Esophagus muscularis mucosa (tissue), 4 donors: Measurements from ENCODE around the gene CCDC184. TPM values are rescaled to one million over a fixed set of nuclear protein-coding genes. Genes with fewer than 3 reads are reported as not detected.

Experiments
- DNase-seq: peaks from one replicate; pipeline ENCODE4 v3.0.0-alpha.2; 2017; ENCODE audit errors: extremely low spot score
- H3K27ac ChIP-seq, 4 donors: fragments of 200-600 bp; sonication (generic); replicated peaks in 1 of 4; 1 replicate in 3 of 4; 2 replicates in 1 of 4; pipeline ENCODE4 v1.5.1; 2016 to 2019; ENCODE audit warnings: mild to moderate bottlenecking in 1 of 4
- H3K27me3 ChIP-seq, 4 donors: fragments of 200-600 bp; sonication (generic); one replicate each; pipeline versions ENCODE4 v1.5.1 to v1.6.0; 2016 to 2019
- H3K36me3 ChIP-seq, 4 donors: fragments of 200-600 bp; sonication (generic); one replicate each; pipeline ENCODE4 v1.5.1; 2016 to 2019
- H3K4me1 ChIP-seq, 4 donors: fragments of 200-600 bp; sonication (generic); one replicate each; pipeline ENCODE4 v1.5.1; 2016 to 2019
- H3K4me3 ChIP-seq, 4 donors: fragments of 200-600 bp; sonication (generic); 1 replicate in 2 of 4; 2 replicates in 2 of 4; pipeline ENCODE4 v1.5.1; 2016 to 2019; ENCODE audit warnings: mild to moderate bottlenecking in 4 of 4, moderate library complexity in 1 of 4
- H3K9me3 ChIP-seq, 4 donors: fragments of 200-600 bp; sonication (generic); 1 replicate in 3 of 4; 2 replicates in 1 of 4; pipeline ENCODE4 v1.5.1; 2016 to 2019
- EP300 ChIP-seq: sonication (generic); formaldehyde crosslinking; IDR thresholded peaks from one replicate; pipeline ENCODE4 v1.6.1; 2017; ENCODE audit warnings: antibody characterized with exemption
- POLR2A ChIP-seq: fragments of 450-650 bp; IDR thresholded peaks from one replicate; pipeline ENCODE4 v1.6.1; 2017; ENCODE audit warnings: antibody characterized with exemption, moderate library complexity, mild to moderate bottlenecking, low read depth
- POLR2AphosphoS5 ChIP-seq, 2 donors: sonication (generic); formaldehyde crosslinking; IDR thresholded peaks; one replicate each; pipeline ENCODE4 v1.6.1; 2017; ENCODE audit warnings: antibody characterized with exemption in 2 of 2
- WGBS: methylation state at CpG from one replicate; pipeline ENCODE4 v1.1.5; 2018; 5-methylcytosine and 5-hydroxymethylcytosine counted together
- intact Hi-C: fragments of 100-400 bp; cut with DNase I; formaldehyde crosslinking; loops from one replicate; pipeline ENCODE4 v1.15.1; 2023
- total RNA-seq, 4 donors: library from RNA; depleted of rRNA; stranded (reverse); fragments of >200 nt; gene quantifications; one replicate each; pipeline versions ENCODE4 v1.1.0 to v1.2.1, GENCODE V29; 2016
- TF ChIP-seq, protein P1 (sequence below), 3 experiments: fragments of 200-600 bp in 2 of 3; fragments of 450-650 bp in 1 of 3; sonication (generic) in 2 of 3; IDR thresholded peaks; one replicate each; pipeline ENCODE4 v1.5.1; 2017 to 2019; ENCODE audit warnings: antibody characterized with exemption in 3 of 3, mild to moderate bottlenecking in 2 of 3, moderate library complexity in 1 of 3

Gene CCDC184
- total RNA-seq, 4 donors from 2014 or later = 0.66 to 2.5 (median 1.7) TPM

DNA sequence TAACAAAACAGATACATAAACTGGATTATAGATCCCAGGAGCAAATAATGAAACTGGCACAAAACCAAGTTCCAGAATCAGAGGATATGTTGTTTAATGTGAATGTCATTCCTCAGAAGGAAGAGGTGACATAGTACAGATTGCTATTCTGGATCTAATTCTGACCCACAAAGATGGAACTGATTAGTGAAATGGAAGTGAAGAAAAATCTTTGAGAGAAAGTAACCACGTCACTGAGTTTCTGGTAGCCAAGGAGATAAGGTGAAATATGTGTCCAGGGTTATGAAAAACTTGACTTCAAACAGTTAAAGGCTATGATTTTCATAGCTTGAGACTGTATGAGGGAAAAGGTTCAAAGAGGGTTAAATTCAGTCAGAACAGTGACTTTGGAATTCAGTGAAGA is 11.4 kb downstream of the CCDC184 start:
- H3K27me3 ChIP-seq = peaks cover 0 to 7% (median 0%) of the 10 kb centered on the region in 4 donors
- H3K36me3 ChIP-seq = no peaks in the 10 kb centered on the region
- WGBS = 52% methylated on average over 1 of the region's 1 CpG
- intact Hi-C loops = no loop called here
- peaks cover 16 to 19% (median 18%) of the 10 kb centered on the region in 4 donors for H3K4me1 ChIP-seq
- no peak for DNase-seq
- H3K9me3 ChIP-seq = no peaks in the 10 kb centered on the region
- TF ChIP-seq EP300 (no peak), POLR2AphosphoS5 (IDR thresholded peaks at IDR 0.05) (no peak), POLR2A (no peak)
- TF ChIP-seq, protein P1, sequence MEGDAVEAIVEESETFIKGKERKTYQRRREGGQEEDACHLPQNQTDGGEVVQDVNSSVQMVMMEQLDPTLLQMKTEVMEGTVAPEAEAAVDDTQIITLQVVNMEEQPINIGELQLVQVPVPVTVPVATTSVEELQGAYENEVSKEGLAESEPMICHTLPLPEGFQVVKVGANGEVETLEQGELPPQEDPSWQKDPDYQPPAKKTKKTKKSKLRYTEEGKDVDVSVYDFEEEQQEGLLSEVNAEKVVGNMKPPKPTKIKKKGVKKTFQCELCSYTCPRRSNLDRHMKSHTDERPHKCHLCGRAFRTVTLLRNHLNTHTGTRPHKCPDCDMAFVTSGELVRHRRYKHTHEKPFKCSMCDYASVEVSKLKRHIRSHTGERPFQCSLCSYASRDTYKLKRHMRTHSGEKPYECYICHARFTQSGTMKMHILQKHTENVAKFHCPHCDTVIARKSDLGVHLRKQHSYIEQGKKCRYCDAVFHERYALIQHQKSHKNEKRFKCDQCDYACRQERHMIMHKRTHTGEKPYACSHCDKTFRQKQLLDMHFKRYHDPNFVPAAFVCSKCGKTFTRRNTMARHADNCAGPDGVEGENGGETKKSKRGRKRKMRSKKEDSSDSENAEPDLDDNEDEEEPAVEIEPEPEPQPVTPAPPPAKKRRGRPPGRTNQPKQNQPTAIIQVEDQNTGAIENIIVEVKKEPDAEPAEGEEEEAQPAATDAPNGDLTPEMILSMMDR (IDR thresholded peaks at IDR 0.05) = no peak
- H3K27ac ChIP-seq = no peak overlapping the region
- H3K4me3 ChIP-seq = no peak overlapping the region

DNA sequence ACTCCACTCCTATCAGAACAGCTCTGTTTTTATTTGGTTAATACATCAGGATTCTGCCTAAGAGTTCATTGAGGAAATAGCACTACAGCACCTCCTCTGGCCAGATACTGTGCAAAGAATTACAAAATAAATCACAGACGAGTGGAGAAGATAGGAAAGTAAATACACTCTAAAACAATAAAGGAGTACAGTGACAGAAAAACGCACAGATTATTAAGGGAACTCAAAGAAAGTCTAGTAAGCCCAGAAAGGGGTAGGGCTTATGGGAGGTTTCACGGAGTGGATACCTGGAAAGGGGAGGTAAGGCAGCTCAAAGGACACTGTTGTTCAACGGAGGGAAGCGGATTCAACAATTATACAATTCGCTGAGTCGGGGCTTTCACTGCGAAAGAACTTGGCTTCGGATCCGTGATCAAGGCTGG is 14.1 kb downstream of the CCDC184 start:
- intact Hi-C loops = no loop called here
- H3K27me3 ChIP-seq = peaks cover 0 to 7% (median 0%) of the 10 kb centered on the region in 4 donors

DNA sequence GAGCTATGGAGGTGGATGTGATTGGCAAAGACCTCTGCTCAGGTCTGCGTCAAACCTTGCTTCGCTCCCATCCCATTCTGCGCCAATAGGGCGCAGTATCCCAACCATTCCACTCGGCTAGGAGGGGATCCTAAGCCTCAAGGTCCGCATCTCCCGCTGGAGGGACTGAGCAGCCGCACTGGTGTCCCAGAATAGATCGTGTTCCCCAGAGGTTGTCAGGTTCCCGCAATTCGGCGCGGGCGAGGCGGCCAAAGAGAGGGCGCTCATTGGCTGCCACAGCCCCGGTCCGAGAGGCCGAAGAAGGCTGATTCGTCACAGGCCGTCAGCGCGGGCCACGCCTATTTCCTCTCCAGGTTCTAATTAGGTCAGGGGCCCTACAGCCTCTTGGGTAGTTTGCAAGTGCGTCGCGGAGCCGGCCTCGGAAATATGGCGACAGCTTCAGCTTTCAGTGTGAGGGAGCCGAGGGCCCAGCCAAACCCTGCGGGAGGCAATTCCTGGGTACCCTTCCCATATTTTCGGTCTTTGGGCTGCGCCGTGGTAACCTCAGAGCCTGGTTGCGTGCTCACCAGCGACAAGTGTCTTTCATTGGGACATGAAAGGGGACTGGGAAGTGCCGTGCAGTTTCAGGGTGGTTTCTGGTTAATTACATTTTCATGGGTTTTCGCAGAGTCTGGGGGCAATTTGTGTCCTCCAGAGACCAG is 14.7 kb downstream of the CCDC184 start:
- DNase-seq = peak; percentile 100
- Histone ChIP-seq H3K27ac (peak overlapping the region; percentile 91 to 97 (median 95)), H3K4me3 (peak overlapping the region; percentile 71 to 81 (median 76)), H3K27me3 (peaks cover 0 to 3% (median 0%) of the 10 kb centered on the region in 4 donors), H3K9me3 (peaks cover 0 to 12% (median 3%) of the 10 kb centered on the region in 4 donors), H3K36me3 (no peaks in the 10 kb centered on the region), H3K4me1 (peaks cover 19 to 25% (median 23%) of the 10 kb centered on the region in 4 donors)
- intact Hi-C loops = no loop called here
- WGBS = 11% methylated on average over 6 of the region's 39 CpGs
- TF ChIP-seq, protein P1 (IDR thresholded peaks at IDR 0.05) = peak in 1 of 3 experiments; percentile 3
- TF ChIP-seq EP300 (no peak), POLR2A (no peak), POLR2AphosphoS5 (IDR thresholded peaks at IDR 0.05) (peak; percentile 98 to 99)

More for the DNA sequence above, 14.1 kb downstream of the CCDC184 start:
- Histone ChIP-seq H3K4me3 (peak overlapping the region; percentile 71 to 81 (median 76)), H3K36me3 (no peaks in the 10 kb centered on the region), H3K9me3 (peaks cover 0 to 7% (median under 1%) of the 10 kb centered on the region in 4 donors), H3K27ac (peak overlapping the region; percentile 91 to 97 (median 95)), H3K4me1 (peaks cover 19 to 25% (median 23%) of the 10 kb centered on the region in 4 donors)
- 0% methylated on average over 10 of the region's 10 CpGs for WGBS
- peak; percentile 82 for DNase-seq
- TF ChIP-seq EP300 = no peak
- TF ChIP-seq, protein P1 (IDR thresholded peaks at IDR 0.05) = peak; percentile 21 to 49 (median 37)

DNA sequence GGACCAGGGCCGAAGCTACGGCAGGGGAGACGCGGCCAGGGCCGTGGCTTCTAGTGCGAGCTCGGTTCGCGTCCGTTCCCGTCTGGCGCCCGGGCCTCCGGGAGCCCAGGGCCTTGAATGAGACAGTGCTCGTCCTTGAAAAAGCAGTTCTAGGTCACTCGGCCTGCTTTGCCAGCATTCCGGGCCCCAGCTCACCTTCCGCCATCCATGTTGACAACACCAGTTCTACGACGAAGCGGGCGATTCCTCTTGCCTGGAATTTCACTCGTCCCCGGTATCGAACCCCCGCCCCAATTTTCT is 15.2 kb downstream of the CCDC184 start:
- intact Hi-C loops = no loop called here
- DNase-seq = peak; percentile 91
- no peaks in the 10 kb centered on the region for H3K27me3 ChIP-seq
- peak overlapping the region; percentile 91 to 97 (median 95) for H3K27ac ChIP-seq
- peaks cover 19 to 25% (median 23%) of the 10 kb centered on the region in 4 donors for H3K4me1 ChIP-seq
- H3K36me3 ChIP-seq = no peaks in the 10 kb centered on the region
- peaks cover 0 to 17% (median 5%) of the 10 kb centered on the region in 4 donors for H3K9me3 ChIP-seq
- 23% methylated on average over 14 of the region's 26 CpGs for WGBS
- H3K4me3 ChIP-seq = peak overlapping the region; percentile 71 to 81 (median 76)
- TF ChIP-seq, protein P1 (IDR thresholded peaks at IDR 0.05) = no peak
- no peak for TF ChIP-seq POLR2AphosphoS5 (IDR thresholded peaks at IDR 0.05)
- no peak for TF ChIP-seq EP300
- TF ChIP-seq POLR2A = no peak
